Trophoblast cell (in vitro differentiated cells and primary cell): Measurements from ENCODE around the gene MSH3.
A peak's percentile ranks its signal among the peaks of the same experiment; 100 is the strongest.

Source experiments
- DNase-seq, 2 donors: peaks; one replicate each; pipeline ENCODE4 v3.0.0-alpha.2; 2016
- H2AFZ ChIP-seq: 2 replicates; pipeline ENCODE4 v1.6.1; 2013; ENCODE audit warnings: low read length, moderate library complexity, mild to moderate bottlenecking; ENCODE audit not compliant: insufficient read depth, poor library complexity
- H2AK5ac ChIP-seq: 2 replicates; pipeline ENCODE4 v1.6.1; 2013; ENCODE audit warnings: mild to moderate bottlenecking, low read length
- H2BK120ac ChIP-seq: 2 replicates; pipeline ENCODE4 v1.6.1; 2013; ENCODE audit warnings: low read length, mild to moderate bottlenecking, moderate library complexity; ENCODE audit not compliant: insufficient read depth, poor library complexity
- H2BK12ac ChIP-seq: 2 replicates; pipeline ENCODE4 v1.6.1; 2013; ENCODE audit warnings: mild to moderate bottlenecking, low read length, moderate library complexity
- H2BK5ac ChIP-seq: 2 replicates; pipeline ENCODE4 v1.6.1; 2013; ENCODE audit warnings: low read length, low read depth, moderate library complexity, mild to moderate bottlenecking; ENCODE audit not compliant: poor library complexity
- H3K14ac ChIP-seq: 2 replicates; pipeline ENCODE4 v1.6.1; 2013; ENCODE audit warnings: mild to moderate bottlenecking, low read length
- H3K18ac ChIP-seq: 2 replicates; pipeline ENCODE4 v1.6.1; 2013; ENCODE audit warnings: mild to moderate bottlenecking, low read length
- H3K23ac ChIP-seq: 2 replicates; pipeline ENCODE4 v1.6.1; 2013; ENCODE audit warnings: low read length
- H3K27ac ChIP-seq: 2 replicates; pipeline ENCODE4 v1.5.1; 2013; ENCODE audit warnings: low read depth, mild to moderate bottlenecking, inconsistent platforms, low read length, moderate library complexity
- H3K27me3 ChIP-seq: 2 replicates; pipeline ENCODE4 v1.6.1; 2013; ENCODE audit warnings: inconsistent platforms, mild to moderate bottlenecking, low read length, moderate library complexity; ENCODE audit not compliant: insufficient read depth
- H3K36me3 ChIP-seq, 2 experiments: 1 replicate in 1 of 2; 2 replicates in 1 of 2; pipeline ENCODE4 v1.6.1; 2013; ENCODE audit warnings: low read length in 2 of 2, mild to moderate bottlenecking in 2 of 2, moderate library complexity in 1 of 2; ENCODE audit not compliant: insufficient read depth in 2 of 2, control insufficient read depth in 1 of 2
- H3K4ac ChIP-seq: 2 replicates; pipeline ENCODE4 v1.6.1; 2013; ENCODE audit warnings: low read depth, mild to moderate bottlenecking, low read length, moderate library complexity
- H3K4me1 ChIP-seq, 2 experiments: 1 replicate in 1 of 2; 2 replicates in 1 of 2; pipeline ENCODE4 v1.6.1; 2013; ENCODE audit warnings: low read length in 2 of 2, mild to moderate bottlenecking in 2 of 2, moderate library complexity in 1 of 2; ENCODE audit not compliant: insufficient read depth in 2 of 2, control insufficient read depth in 1 of 2
- H3K4me2 ChIP-seq: 2 replicates; pipeline ENCODE4 v1.6.1; 2013; ENCODE audit warnings: inconsistent platforms, mild to moderate bottlenecking, low read length, moderate library complexity
- H3K4me3 ChIP-seq: 2 replicates; pipeline ENCODE4 v1.5.1; 2013; ENCODE audit warnings: mild to moderate bottlenecking, low read depth, low read length, inconsistent platforms
- H3K79me1 ChIP-seq: one replicate; pipeline ENCODE4 v1.6.1; 2013; ENCODE audit warnings: low read length
- H3K79me2 ChIP-seq: 2 replicates; pipeline ENCODE4 v1.6.1; 2013; ENCODE audit warnings: low read length, mild to moderate bottlenecking; ENCODE audit not compliant: control insufficient read depth, insufficient read depth, poor library complexity
- H3K9ac ChIP-seq: 2 replicates; pipeline ENCODE4 v1.6.1; 2013; ENCODE audit warnings: mild to moderate bottlenecking, low read length
- H3K9me3 ChIP-seq: 2 replicates; pipeline ENCODE4 v1.6.1; 2013; ENCODE audit warnings: low read depth, mild to moderate bottlenecking, control low read depth, inconsistent platforms, low read length; ENCODE audit not compliant: insufficient read depth
- H4K12ac ChIP-seq: 2 replicates; pipeline ENCODE4 v1.6.1; 2013; ENCODE audit warnings: low read depth, mild to moderate bottlenecking, low read length, moderate library complexity
- H4K8ac ChIP-seq: 2 replicates; pipeline ENCODE4 v1.6.1; 2013; ENCODE audit warnings: low read depth, mild to moderate bottlenecking, low read length, moderate library complexity
- H4K91ac ChIP-seq: one replicate; pipeline ENCODE4 v1.6.1; 2013; ENCODE audit warnings: low read depth, mild to moderate bottlenecking, low read length, moderate library complexity
- WGBS: extraction: QIAGEN DNeasy Blood & Tissue Kit; methylation state at CpG from one replicate; pipeline ENCODE4 v1.1.7; 2013; ENCODE audit warnings: missing lambda C conversion rate; ENCODE audit not compliant: insufficient read length, insufficient coverage; ENCODE audit errors: extremely low coverage; 5-methylcytosine and 5-hydroxymethylcytosine counted together

Gene MSH3

DNA sequence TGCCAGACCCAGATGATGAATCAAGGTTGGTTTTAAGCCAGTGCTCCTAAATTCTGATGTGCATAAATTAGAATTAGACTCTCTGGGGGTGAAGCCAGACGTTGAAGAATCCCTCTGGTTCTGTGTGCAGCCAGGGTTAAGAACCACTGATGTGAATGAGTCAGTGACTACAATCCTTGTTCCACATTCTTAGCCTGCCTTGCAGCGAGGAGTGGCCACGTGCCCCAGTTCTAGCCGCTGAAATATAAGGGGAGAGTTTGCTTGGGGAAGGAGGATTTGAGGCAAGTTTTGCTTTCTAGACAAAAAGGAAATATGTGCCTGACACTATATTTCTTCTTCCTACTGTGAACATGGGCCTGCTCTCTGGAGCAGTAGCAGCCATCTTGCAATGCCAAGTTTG, 34.2 kb upstream of the MSH3 start:
- Histone ChIP-seq H3K27ac (no peak overlapping the region), H3K79me2 (no peaks in the 10 kb centered on the region), H3K9me3 (no peaks in the 10 kb centered on the region), H3K4me1 (peaks cover 0 to 4% of the 10 kb centered on the region in 2 experiments), H3K9ac (no peak overlapping the region), H3K23ac (no peak overlapping the region), H3K4me3 (no peak overlapping the region), H4K91ac (no peak overlapping the region), H3K79me1 (no peaks in the 10 kb centered on the region), H4K8ac (no peak overlapping the region), H3K36me3 (no peaks in the 10 kb centered on the region), H3K14ac (no peak overlapping the region), H2BK5ac (no peak overlapping the region), H3K4ac (no peak overlapping the region), H4K12ac (no peak overlapping the region), H2BK120ac (no peak overlapping the region), H2BK12ac (no peak overlapping the region), H3K18ac (no peak overlapping the region), H3K4me2 (no peak overlapping the region), H2AK5ac (no peak overlapping the region), H3K27me3 (no peaks in the 10 kb centered on the region), H2AFZ (no peak overlapping the region)
- peak in 1 of 2 donors; percentile 7 for DNase-seq
- no CpG with 5 or more reads among the region's 4 CpGs for WGBS

DNA sequence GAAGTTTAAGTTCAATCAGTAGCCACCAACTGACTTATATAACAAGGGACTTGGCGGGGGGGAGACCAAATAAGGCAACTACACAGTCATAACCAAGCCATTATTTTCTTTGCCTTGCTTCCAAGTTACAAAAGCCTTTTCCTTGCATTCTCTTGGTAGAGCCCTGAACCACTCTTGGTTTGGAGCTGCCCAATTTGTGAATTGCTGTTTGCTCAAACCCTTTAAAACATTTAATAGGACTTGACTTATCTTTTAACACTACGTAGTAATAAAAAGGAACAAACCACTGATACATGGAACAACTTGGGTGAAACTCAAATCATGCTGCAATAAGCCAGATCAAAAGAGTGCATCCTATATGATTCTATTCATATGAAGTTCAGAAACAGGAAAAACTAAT, 31.7 kb upstream of the MSH3 start:
- H2AFZ ChIP-seq: no peak overlapping the region

GRCh38 chr5:80623999-80624398, 30.5 kb upstream of the MSH3 start:
- H2BK5ac ChIP-seq: no peak overlapping the region
- WGBS: no CpG with 5 or more reads among the region's 4 CpGs

More for the DNA sequence above, 31.7 kb upstream of the MSH3 start:
- H3K4me3 ChIP-seq: no peak overlapping the region
- no peak overlapping the region for H3K9ac ChIP-seq
- no peak overlapping the region for H3K18ac ChIP-seq
- H3K23ac ChIP-seq: no peak overlapping the region
- WGBS: no CpG with 5 or more reads among the region's 2 CpGs
- H3K36me3 ChIP-seq: peaks cover 0 to 4% of the 10 kb centered on the region in 2 experiments
- no peak overlapping the region for H4K8ac ChIP-seq
- no peaks in the 10 kb centered on the region for H3K79me2 ChIP-seq
- H3K4me1 ChIP-seq: peaks cover 0 to 4% of the 10 kb centered on the region in 2 experiments
- no peaks in the 10 kb centered on the region for H3K9me3 ChIP-seq
- H4K12ac ChIP-seq: no peak overlapping the region
- no peak overlapping the region for H2BK120ac ChIP-seq
- H3K27me3 ChIP-seq: no peaks in the 10 kb centered on the region
- no peak overlapping the region for H3K14ac ChIP-seq
- no peak overlapping the region for H3K4ac ChIP-seq
- DNase-seq: no peak
- no peak overlapping the region for H2BK12ac ChIP-seq
- no peak overlapping the region for H2BK5ac ChIP-seq
- no peak overlapping the region for H3K27ac ChIP-seq
- no peak overlapping the region for H4K91ac ChIP-seq
- H3K4me2 ChIP-seq: no peak overlapping the region
- no peaks in the 10 kb centered on the region for H3K79me1 ChIP-seq
- no peak overlapping the region for H2AK5ac ChIP-seq

GRCh38 chr5:80625230-80625629, 29.2 kb upstream of the MSH3 start:
- Histone ChIP-seq H2BK5ac (no peak overlapping the region), H3K27me3 (no peaks in the 10 kb centered on the region), H3K18ac (no peak overlapping the region), H3K23ac (no peak overlapping the region), H4K91ac (no peak overlapping the region), H3K9ac (no peak overlapping the region), H3K4me1 (peaks cover 0 to 1% of the 10 kb centered on the region in 2 experiments), H4K12ac (no peak overlapping the region), H2BK12ac (no peak overlapping the region), H3K4me3 (no peak overlapping the region), H2BK120ac (no peak overlapping the region), H3K9me3 (no peaks in the 10 kb centered on the region), H3K36me3 (peaks cover 0 to 7% of the 10 kb centered on the region in 2 experiments), H3K4ac (no peak overlapping the region), H2AFZ (no peak overlapping the region), H3K27ac (no peak overlapping the region), H3K79me1 (no peaks in the 10 kb centered on the region), H2AK5ac (no peak overlapping the region), H3K14ac (no peak overlapping the region), H3K79me2 (no peaks in the 10 kb centered on the region), H4K8ac (no peak overlapping the region), H3K4me2 (no peak overlapping the region)
- DNase-seq: no peak
- WGBS: no CpG with 5 or more reads among the region's 5 CpGs

More at GRCh38 chr5:80623999-80624398, 30.5 kb upstream of the MSH3 start:
- Histone ChIP-seq H3K9me3 (no peaks in the 10 kb centered on the region), H4K12ac (no peak overlapping the region), H3K4me2 (no peak overlapping the region), H3K4me1 (peaks cover 0 to 4% of the 10 kb centered on the region in 2 experiments), H2AK5ac (no peak overlapping the region), H4K91ac (no peak overlapping the region), H2BK12ac (no peak overlapping the region), H2BK120ac (no peak overlapping the region), H2AFZ (no peak overlapping the region), H3K27ac (no peak overlapping the region), H3K36me3 (peaks cover 0 to 4% of the 10 kb centered on the region in 2 experiments), H3K27me3 (no peaks in the 10 kb centered on the region), H3K4me3 (no peak overlapping the region), H3K4ac (no peak overlapping the region), H4K8ac (no peak overlapping the region), H3K14ac (no peak overlapping the region), H3K79me1 (no peaks in the 10 kb centered on the region), H3K23ac (no peak overlapping the region), H3K79me2 (no peaks in the 10 kb centered on the region), H3K9ac (no peak overlapping the region), H3K18ac (no peak overlapping the region)
- DNase-seq: no peak
